GM12873 (cell line): ENCODE data around the gene NCOA6.

Source experiments
- TF ChIP-seq, protein P1 (sequence below): IDR thresholded peaks from 2 replicates; pipeline ENCODE4 v1.5.1; 2012; ENCODE audit warnings: low read depth, mild to moderate bottlenecking, moderate library complexity, low read length, control low read depth; ENCODE audit not compliant: insufficient read depth; ENCODE audit errors: missing control alignments

NCOA6 gene

DNA sequence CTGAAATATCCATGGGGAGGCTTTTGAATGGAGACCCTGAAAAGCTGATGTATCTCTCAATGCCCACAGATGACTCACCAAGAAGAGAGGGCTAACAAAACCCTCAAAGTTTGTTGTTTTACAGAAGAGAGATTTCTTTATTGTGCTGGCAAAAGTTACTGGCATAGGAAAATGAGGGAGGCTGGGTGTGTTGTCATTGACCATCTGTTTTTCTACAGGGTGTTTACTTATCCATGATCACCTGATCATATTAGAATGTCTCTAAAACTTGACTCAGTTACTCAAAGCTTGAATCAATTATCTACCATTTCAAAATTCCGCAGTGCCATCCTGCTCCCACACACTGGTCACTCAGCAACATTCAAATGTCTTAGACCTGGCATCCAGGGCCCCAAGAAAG is 9.8 kb downstream of the NCOA6 start:
- TF ChIP-seq, protein P1, sequence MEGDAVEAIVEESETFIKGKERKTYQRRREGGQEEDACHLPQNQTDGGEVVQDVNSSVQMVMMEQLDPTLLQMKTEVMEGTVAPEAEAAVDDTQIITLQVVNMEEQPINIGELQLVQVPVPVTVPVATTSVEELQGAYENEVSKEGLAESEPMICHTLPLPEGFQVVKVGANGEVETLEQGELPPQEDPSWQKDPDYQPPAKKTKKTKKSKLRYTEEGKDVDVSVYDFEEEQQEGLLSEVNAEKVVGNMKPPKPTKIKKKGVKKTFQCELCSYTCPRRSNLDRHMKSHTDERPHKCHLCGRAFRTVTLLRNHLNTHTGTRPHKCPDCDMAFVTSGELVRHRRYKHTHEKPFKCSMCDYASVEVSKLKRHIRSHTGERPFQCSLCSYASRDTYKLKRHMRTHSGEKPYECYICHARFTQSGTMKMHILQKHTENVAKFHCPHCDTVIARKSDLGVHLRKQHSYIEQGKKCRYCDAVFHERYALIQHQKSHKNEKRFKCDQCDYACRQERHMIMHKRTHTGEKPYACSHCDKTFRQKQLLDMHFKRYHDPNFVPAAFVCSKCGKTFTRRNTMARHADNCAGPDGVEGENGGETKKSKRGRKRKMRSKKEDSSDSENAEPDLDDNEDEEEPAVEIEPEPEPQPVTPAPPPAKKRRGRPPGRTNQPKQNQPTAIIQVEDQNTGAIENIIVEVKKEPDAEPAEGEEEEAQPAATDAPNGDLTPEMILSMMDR = no peak

DNA sequence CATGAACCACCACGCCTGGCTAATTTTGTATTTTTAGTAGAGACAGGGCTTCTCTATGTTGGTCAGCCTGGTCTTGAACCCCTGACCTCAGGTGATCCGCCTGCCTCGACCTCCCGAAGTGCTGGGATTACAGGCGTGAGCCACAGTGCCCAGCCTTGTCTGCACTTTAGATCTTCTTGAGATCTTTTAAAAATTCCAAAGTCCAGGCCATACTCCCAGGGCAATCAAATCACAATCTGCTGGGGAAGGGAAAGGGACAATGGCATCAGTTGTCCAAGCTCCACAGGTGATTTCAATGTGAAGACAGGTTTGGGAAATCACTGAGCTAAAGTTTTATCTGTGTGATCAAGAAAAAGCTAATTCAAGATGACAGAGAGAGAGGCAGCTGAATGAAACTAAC is 16.9 kb downstream of the NCOA6 start:
- TF ChIP-seq, protein P1 = no peak

DNA sequence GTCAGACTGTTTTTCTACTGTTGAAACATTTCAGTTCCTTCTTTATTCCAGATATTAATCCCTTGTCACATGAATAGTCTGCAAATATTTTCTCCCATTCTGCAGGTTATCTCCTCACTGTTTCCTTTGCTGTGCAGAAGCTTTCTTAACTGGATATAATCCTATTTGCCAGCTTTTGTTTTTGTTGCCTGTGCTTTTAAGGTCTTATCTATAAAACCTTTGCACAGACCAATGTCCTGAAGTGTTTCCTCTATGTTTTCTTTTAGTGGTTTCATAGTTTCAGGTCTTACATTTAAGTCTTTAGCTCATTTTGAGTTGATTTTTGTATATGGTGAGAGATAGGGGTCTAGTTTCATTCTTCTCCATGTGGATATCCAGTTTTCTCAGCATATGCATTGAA is 19.2 kb downstream of the NCOA6 start:
- TF ChIP-seq, protein P1 = no peak

DNA sequence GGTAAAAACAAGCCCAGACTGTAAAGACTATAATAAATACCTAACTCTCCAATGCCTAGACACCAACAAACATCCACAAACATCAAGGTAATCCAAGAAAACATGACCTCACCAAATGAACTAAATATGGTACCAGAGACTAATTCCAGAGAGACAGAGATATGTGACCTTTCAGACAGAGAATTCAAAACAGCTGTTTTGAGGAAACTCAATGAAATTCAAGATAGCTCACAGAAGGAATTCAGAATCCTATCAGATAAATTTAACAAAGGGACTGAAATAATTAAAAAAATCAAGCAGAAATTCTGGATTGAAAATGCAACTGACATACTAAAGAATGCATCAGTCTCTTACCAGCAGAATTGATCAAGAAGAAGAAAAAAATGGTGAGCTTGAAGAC is 26.6 kb downstream of the NCOA6 start:
- TF ChIP-seq, protein P1 = no peak

DNA sequence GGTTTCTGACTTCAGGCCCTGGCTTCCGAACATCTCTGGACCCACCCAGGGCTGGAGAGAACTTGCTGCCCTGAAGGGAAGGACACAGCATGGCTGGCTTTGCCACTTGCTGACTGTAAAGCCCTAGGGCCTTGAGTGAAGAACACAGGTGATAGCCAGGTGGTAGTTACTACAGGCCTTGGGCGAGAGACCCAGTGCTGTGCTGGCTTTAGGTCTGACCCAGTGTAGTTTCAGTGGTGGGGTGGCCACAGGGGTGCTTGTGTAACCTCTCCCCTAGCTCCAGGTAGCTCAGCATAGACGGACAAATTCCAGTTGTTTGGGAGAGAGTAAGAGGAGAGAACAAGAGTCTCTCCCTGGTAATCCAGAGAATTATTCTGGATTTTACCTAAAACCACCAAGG is 27.1 kb downstream of the NCOA6 start:
- TF ChIP-seq, protein P1 = no peak

DNA sequence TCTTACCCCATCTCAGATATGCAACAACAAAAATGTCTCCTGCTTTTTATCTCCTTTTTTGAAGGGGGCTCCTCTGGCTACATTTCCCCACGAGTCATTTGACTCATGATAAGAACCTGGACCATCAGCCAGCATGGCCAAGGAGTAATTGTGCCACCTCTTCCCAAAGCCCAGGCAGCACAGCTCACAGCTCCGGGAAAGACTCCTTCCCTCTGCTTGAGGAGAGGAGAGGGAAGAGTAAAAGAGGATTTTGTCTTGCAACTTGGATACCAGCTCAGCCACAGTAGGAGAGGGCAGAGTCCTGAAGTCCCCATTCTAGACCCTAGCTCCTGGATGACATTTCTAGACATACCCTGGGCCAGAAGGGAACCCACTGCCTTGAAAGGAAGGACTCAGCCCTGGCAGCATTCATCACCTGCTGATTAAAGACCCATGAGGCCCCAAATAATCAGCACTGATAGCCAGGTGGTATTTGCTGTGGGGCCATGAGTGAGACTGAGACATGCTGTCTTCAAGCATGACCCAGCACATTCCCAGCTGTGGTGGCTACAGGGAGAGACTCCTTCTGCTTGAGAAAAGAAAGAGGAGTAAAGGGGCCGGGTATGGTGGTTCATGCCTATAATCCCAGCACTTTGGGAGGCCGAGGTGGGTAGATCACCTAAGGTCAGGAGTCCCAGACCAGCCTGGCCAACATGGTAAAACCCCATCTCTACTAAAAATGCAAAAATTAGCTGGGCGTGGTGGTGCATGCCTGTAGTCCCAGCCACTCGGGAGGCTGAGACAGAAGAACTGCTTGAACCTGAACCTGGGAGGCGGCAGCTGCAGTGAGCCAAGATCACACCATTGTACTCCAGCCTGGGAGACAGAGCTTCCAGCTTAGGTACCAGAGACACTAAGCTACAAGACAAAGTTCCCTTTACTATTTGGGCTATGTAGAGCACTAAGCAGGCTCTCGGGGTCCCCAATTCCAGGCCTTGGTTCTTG is 28.1 kb downstream of the NCOA6 start:
- TF ChIP-seq, protein P1 = no peak

DNA sequence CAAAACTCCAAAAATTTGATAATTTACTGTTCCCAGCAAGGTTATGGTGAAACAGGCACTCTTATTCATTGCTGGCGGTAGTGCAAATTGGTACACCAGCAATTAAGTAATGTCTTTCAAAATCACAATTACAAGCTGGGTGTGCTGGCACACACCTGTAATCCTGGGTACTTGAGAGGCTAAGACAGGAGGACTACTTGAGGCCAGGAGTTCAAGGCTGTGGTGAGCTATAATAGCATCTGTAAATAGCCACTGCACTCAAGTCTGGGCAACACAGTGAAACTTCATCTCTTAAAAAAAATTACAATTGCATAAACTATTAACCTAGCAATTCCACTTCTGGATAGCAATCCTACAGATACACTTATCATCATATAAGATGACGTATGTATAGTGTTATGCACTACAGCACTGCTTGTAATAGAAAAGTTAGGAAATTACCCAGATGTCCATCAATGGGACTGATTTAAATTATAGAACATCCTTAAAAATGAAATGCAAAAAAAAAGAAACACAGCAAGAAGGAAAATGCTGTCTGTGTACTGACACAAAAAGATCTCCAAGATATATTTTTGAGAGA is 31.4 kb downstream of the NCOA6 start:
- TF ChIP-seq, protein P1 = no peak
